Hematopoietic multipotent progenitor cell treated with erythropoietin and hydrocortisone succinate and interleukin-3 and kit ligand, for 8 days (in vitro differentiated cells): Measurements from ENCODE around the gene LRRC10.

Source experiments
- DNase-seq: peaks from one replicate; pipeline ENCODE4 v3.0.0-alpha.2; 2015

LRRC10 gene

DNA sequence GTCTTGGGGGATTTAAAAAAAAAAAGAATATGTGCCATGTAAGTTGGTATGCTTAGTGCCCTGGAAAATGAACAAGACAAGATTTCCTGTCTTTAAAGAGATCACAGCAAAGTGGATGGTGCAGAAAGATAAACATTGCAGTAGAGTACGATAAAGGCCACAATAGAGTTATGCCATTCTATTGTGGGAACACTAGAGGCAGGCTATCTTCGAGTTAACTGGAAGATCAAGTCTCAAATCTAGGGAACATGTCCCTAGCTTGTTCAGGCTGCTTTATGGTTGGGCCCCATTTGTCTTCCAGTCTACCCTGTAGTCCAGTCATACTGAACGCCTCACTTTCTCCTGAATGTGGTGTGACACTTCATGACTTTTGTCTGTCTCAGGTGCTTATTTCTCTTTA is 44.1 kb downstream of the LRRC10 start:
- DNase-seq = peak; percentile 35

DNA sequence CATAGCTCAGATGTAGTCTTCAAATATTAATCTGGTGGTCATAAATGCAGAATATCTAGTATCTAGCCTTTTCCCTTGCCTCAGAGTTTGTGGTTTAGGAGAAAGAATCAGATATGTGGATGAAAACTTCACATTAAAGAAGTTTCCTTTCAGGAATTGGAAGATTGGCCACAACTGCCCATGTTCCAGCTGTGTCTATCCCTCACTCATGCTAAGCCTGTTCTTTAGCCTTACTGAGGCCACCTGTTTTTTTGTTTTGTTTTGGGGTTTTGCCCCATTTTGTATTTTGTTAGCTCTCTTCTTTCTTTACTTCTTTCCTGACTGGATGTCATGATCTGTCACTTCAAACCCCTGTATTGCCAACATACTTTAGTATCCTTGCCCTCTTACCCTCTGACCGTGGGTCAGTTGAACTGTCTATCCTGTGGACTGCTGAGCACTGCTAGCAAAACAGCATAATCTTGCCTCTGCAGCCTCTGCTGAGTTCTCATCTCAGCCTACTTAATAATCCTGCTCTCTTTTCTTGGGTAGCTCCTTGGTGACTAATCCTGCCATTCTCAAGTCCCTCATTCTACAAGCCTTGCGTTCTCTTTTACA is 47.4 kb downstream of the LRRC10 start:
- no peak for DNase-seq
